HCT116 (cell line): ENCODE data around the gene TSPAN14. TPM values are rescaled to one million over a fixed set of nuclear protein-coding genes. Genes with fewer than 3 reads are reported as not detected.

ENCODE experiments used
- ATAC-seq: fragments of 200-7000 bp; cut with Tn5 transposase; 2 replicates; pipeline ENCODE4 v1.9.1; 2020; ENCODE audit warnings: mild to moderate bottlenecking, moderate library complexity
- BruUV-seq: library from RNA; stranded (reverse); fragments of 400-500 nt; replicated peaks from 2 replicates; lab custom pipeline; 2021; lab: Mats Ljungman, UMichigan
- CTCF ChIA-PET: fragments of 300-600 bp; sonication (Branson Sonifier 250); formaldehyde crosslinking; loops from one replicate; lab custom pipeline; 2021; ENCODE audit warnings: antibody characterized with exemption; lab: Charles Lee
- POLR2A ChIA-PET: fragments of 300-600, 350-600 bp; sonication (Branson Sonifier 250); formaldehyde crosslinking; loops from one replicate; lab custom pipeline; 2021; ENCODE audit warnings: antibody characterized with exemption; lab: Charles Lee
- RAD21 ChIA-PET, 2 experiments: fragments of 300-600 bp; sonication (Branson Sonifier 250); formaldehyde crosslinking; loops; one replicate each; lab custom pipeline; 2023; ENCODE audit warnings: low total read pairs in 2 of 2; ENCODE audit not compliant: uncharacterized antibody in 2 of 2, unreplicated experiment in 2 of 2, low non-redundant PET in 1 of 2; lab: Charles Lee
- DNase-seq: peaks from one replicate; pipeline ENCODE4 v3.0.0-alpha.2; 2010; ENCODE audit warnings: low read depth, low spot score
- H2AFZ ChIP-seq: fragments of 200-600 bp; shearing (Covaris generic), sonication (generic); 2 replicates; pipeline ENCODE4 v1.6.1; 2017; ENCODE audit warnings: low read depth, mixed run types, mixed read lengths, antibody characterized with exemption, low read length; ENCODE audit not compliant: poor library complexity, severe bottlenecking
- H3K27ac ChIP-seq: 2 replicates; pipeline ENCODE4 v1.5.1; 2012; ENCODE audit warnings: low read depth, low read length
- H3K27me3 ChIP-seq: fragments of 200-600 bp; sonication (generic); 2 replicates; pipeline ENCODE4 v1.6.1; 2016; ENCODE audit warnings: mixed run types, low read length, mixed read lengths; ENCODE audit not compliant: insufficient read depth
- H3K36me3 ChIP-seq, 2 experiments: fragments of 200-500 bp in 1 of 2; fragments of 200-600 bp in 1 of 2; sonication (Bioruptor generic) in 1 of 2; sonication (generic) in 1 of 2; 2 replicates each; pipeline versions ENCODE4 v1.5.1 to v1.6.1; 2014 to 2016; ENCODE audit warnings: low read length in 2 of 2, inconsistent platforms in 1 of 2, mixed read lengths in 1 of 2, mixed run types in 1 of 2; ENCODE audit not compliant: insufficient read depth in 2 of 2, control insufficient read depth in 1 of 2
- H3K4me1 ChIP-seq, 2 experiments: fragments of 200-600 bp in 1 of 2; sonication (generic) in 1 of 2; 2 replicates each; pipeline versions ENCODE4 v1.5.1 to v1.6.1; 2012 to 2017; ENCODE audit warnings: low read length in 2 of 2, inconsistent platforms in 1 of 2, mild to moderate bottlenecking in 1 of 2, mixed read lengths in 1 of 2, mixed run types in 1 of 2, moderate library complexity in 1 of 2; ENCODE audit not compliant: insufficient read depth in 2 of 2, control insufficient read depth in 1 of 2
- H3K4me2 ChIP-seq: fragments of 200-600 bp; sonication (generic); 2 replicates; pipeline ENCODE4 v1.6.1; 2017; ENCODE audit warnings: mixed run types, low read length, mixed read lengths
- H3K4me3 ChIP-seq, 2 experiments: fragments of 200-600 bp in 1 of 2; sonication (generic) in 1 of 2; replicated peaks in 1 of 2; 2 replicates each; pipeline ENCODE4 v1.5.1; 2011 to 2016; ENCODE audit warnings: low read length in 2 of 2, control low read depth in 1 of 2, low read depth in 1 of 2, mild to moderate bottlenecking in 1 of 2, mixed read lengths in 1 of 2, mixed run types in 1 of 2
- H3K79me2 ChIP-seq: fragments of 200-600 bp; sonication (generic); 2 replicates; pipeline ENCODE4 v1.6.1; 2017; ENCODE audit warnings: mild to moderate bottlenecking, mixed run types, low read length, moderate library complexity, mixed read lengths; ENCODE audit not compliant: insufficient read depth
- H3K9ac ChIP-seq: fragments of 200-600 bp; sonication (generic); 2 replicates; pipeline ENCODE4 v1.6.1; 2016; ENCODE audit warnings: low read length, mixed read lengths
- H3K9me2 ChIP-seq: fragments of 200-600 bp; sonication (generic), shearing (Covaris generic); 2 replicates; pipeline ENCODE4 v1.6.1; 2017; ENCODE audit warnings: mixed run types, mild to moderate bottlenecking, moderate library complexity; ENCODE audit not compliant: insufficient read depth
- H3K9me3 ChIP-seq, 2 experiments: fragments of 200-500 bp in 1 of 2; fragments of 200-600 bp in 1 of 2; sonication (Bioruptor generic) in 1 of 2; sonication (generic) in 1 of 2; 2 replicates each; pipeline ENCODE4 v1.6.1; 2014 to 2017; ENCODE audit warnings: low read length in 2 of 2, mixed read lengths in 2 of 2, inconsistent platforms in 1 of 2, low read depth in 1 of 2, mild to moderate bottlenecking in 1 of 2, mixed run types in 1 of 2, moderate library complexity in 1 of 2; ENCODE audit not compliant: control insufficient read depth in 1 of 2, insufficient read depth in 1 of 2
- H4K20me1 ChIP-seq: fragments of 200-600 bp; sonication (generic), shearing (Covaris generic); 2 replicates; pipeline ENCODE4 v1.6.1; 2017; ENCODE audit warnings: mixed run types, mild to moderate bottlenecking, moderate library complexity; ENCODE audit not compliant: insufficient read depth
- CBX3 ChIP-seq: IDR thresholded peaks from 2 replicates; pipeline ENCODE4 v1.6.1; 2012; ENCODE audit warnings: low read depth
- ELF1 ChIP-seq: IDR thresholded peaks from 2 replicates; pipeline ENCODE4 v1.6.1; 2012; ENCODE audit warnings: low read depth, borderline replicate concordance
- EZH2phosphoT487 ChIP-seq: fragments of 200-600 bp; IDR thresholded peaks from 2 replicates; pipeline ENCODE4 v1.6.1; 2018; ENCODE audit warnings: antibody characterized with exemption, borderline replicate concordance
- JUND ChIP-seq: IDR thresholded peaks from 2 replicates; pipeline ENCODE4 v1.6.1; 2012
- RAD21 ChIP-seq: IDR thresholded peaks from 2 replicates; pipeline ENCODE4 v1.6.1; 2012; ENCODE audit warnings: low read depth, mild to moderate bottlenecking
- SIN3A ChIP-seq: IDR thresholded peaks from 2 replicates; pipeline ENCODE4 v1.6.1; 2012; ENCODE audit warnings: low read depth
- SRF ChIP-seq: IDR thresholded peaks from 2 replicates; pipeline ENCODE4 v1.6.1; 2012; ENCODE audit warnings: low read depth
- TCF7L2 ChIP-seq: IDR thresholded peaks from 2 replicates; pipeline ENCODE4 v1.7.0; 2011; ENCODE audit warnings: borderline replicate concordance, inconsistent platforms; ENCODE audit not compliant: insufficient read depth, insufficient read length; ENCODE audit errors: extremely low read depth
- YY1 ChIP-seq: IDR thresholded peaks from 2 replicates; pipeline ENCODE4 v1.6.1; 2011; ENCODE audit warnings: low read length, low read depth, moderate library complexity, mild to moderate bottlenecking; ENCODE audit not compliant: insufficient replicate concordance; ENCODE audit errors: extremely low read depth
- intact Hi-C: fragments of 100-400 bp; cut with micrococcal nuclease; formaldehyde crosslinking; loops from 2 replicates; pipeline ENCODE4 v1.10.0; 2022
- total RNA-seq: library from RNA; stranded (reverse); gene quantifications from one replicate; pipeline ENCODE4 v1.2.1, GENCODE V29; 2021; ENCODE audit not compliant: unreplicated experiment
- TF ChIP-seq, protein P1 (sequence below): IDR thresholded peaks from 2 replicates; pipeline ENCODE4 v1.6.1; 2012
- TF ChIP-seq, protein P2 (sequence below): IDR thresholded peaks from 2 replicates; pipeline ENCODE4 v1.6.1; 2012; ENCODE audit warnings: low read depth

The TSPAN14 gene
- total RNA-seq, 1 experiment from 2014 or later: 86.8 TPM

DNA sequence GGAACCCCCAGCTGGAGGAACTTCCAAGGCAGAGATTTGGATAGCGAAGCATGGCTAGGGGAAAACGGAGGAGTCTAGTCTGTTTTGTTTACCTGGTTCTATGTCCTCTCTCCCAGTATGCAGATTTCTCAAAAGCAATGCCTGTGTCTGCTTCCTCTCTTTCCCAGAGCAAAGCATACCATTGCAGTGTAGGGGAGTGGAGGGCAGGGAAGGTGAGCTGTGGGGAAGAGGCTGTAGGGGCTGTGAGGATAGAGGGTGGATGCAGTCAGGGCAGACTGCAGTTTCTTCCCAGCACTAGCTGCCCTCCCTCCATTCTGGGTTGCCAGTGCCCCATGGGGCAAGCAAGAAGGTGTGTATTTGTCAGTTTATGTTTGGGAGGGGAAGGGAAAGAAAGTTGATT is 16.9 kb upstream of the TSPAN14 start:
- H3K27ac ChIP-seq: no peak overlapping the region
- no peak for DNase-seq
- no peaks in the 10 kb centered on the region for H3K27me3 ChIP-seq
- TF ChIP-seq YY1 (no peak), JUND (no peak), CBX3 (no peak), TCF7L2 (no peak), SRF (no peak), ELF1 (no peak), EZH2phosphoT487 (no peak), RAD21 (no peak), SIN3A (no peak)
- TF ChIP-seq, protein P1, sequence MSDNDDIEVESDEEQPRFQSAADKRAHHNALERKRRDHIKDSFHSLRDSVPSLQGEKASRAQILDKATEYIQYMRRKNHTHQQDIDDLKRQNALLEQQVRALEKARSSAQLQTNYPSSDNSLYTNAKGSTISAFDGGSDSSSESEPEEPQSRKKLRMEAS: no peak
- TF ChIP-seq, protein P2, sequence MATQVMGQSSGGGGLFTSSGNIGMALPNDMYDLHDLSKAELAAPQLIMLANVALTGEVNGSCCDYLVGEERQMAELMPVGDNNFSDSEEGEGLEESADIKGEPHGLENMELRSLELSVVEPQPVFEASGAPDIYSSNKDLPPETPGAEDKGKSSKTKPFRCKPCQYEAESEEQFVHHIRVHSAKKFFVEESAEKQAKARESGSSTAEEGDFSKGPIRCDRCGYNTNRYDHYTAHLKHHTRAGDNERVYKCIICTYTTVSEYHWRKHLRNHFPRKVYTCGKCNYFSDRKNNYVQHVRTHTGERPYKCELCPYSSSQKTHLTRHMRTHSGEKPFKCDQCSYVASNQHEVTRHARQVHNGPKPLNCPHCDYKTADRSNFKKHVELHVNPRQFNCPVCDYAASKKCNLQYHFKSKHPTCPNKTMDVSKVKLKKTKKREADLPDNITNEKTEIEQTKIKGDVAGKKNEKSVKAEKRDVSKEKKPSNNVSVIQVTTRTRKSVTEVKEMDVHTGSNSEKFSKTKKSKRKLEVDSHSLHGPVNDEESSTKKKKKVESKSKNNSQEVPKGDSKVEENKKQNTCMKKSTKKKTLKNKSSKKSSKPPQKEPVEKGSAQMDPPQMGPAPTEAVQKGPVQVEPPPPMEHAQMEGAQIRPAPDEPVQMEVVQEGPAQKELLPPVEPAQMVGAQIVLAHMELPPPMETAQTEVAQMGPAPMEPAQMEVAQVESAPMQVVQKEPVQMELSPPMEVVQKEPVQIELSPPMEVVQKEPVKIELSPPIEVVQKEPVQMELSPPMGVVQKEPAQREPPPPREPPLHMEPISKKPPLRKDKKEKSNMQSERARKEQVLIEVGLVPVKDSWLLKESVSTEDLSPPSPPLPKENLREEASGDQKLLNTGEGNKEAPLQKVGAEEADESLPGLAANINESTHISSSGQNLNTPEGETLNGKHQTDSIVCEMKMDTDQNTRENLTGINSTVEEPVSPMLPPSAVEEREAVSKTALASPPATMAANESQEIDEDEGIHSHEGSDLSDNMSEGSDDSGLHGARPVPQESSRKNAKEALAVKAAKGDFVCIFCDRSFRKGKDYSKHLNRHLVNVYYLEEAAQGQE: no peak
- H3K9me2 ChIP-seq: no peaks in the 10 kb centered on the region
- H3K79me2 ChIP-seq: no peaks in the 10 kb centered on the region
- H3K4me1 ChIP-seq: no peaks in the 10 kb centered on the region
- RAD21 ChIA-PET: no interaction called here
- POLR2A ChIA-PET: no interaction called here
- no peak overlapping the region for H2AFZ ChIP-seq
- no peak for ATAC-seq
- BruUV-seq: no TSS peak
- H3K4me2 ChIP-seq: no peak overlapping the region
- H3K36me3 ChIP-seq: no peaks in the 10 kb centered on the region
- H3K9me3 ChIP-seq: no peaks in the 10 kb centered on the region
- CTCF ChIA-PET: no interaction called here
- H3K4me3 ChIP-seq: no peak overlapping the region
- intact Hi-C loops: no loop called here
- H4K20me1 ChIP-seq: no peaks in the 10 kb centered on the region
- H3K9ac ChIP-seq: no peak overlapping the region
